ENCODE measurements around the gene MACROD2.

Gene MACROD2

DNA sequence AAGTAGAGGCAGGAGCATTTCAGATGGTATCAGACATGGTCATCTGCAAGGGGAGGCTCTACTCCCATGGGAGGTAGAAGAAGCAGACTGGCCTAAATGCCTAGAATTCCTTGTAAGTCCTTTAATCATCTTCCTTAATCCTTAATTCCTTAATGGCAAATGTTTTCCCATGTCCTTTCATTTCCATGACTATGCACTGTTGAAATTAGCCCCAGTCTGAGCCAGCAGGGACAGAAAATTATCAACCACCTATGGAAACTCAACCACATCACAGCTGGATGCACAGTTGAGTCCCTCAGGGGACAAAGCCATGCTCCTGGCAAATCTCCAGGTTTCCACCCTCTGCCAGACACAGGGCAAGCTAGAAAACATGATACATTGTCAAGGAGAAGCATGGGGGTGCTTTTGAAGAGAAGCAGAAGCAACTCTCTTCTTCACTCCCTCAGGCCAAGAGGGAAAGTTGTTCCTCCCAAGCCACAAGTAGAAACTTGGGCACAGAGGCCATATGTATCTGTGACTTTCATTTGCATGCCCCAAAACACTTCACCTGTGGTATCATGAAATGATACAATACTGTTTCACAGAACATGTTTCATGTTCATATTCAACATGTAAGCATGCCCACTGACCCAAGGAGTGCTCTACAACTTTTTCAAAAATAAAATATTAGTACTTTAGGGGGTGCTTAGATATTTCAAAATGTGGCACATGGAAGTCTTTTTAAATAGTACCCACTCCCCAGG is 1894.4 kb downstream of the MACROD2 start:
- in situ Hi-C loops (cut with HindIII; ENCODE audit: low sequenced_read_pairs): no loop called here

GRCh38 chr20:15890407-15890982 is 1895.2 kb downstream of the MACROD2 start:
- in situ Hi-C loops (cut with HindIII; ENCODE audit: low sequenced_read_pairs): no loop called here

DNA sequence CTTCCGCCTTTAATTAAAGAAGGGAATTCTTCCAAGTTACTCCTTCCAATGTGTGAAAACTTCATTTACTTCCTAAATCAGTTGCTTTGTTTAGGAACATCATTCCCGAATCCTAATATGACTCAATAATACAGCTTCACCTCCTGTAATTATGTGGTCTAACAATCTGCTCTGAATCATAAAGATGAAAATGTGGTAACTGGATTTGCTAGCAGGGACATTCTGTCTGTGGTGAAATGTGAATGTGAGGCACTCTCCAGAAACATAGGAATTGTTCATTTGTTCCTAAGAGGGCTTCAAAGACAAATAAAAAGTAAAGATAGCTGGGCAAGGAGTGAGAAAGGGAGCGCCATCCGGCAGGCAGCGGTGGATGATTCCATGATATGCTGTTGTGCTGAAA is 1899.8 kb downstream of the MACROD2 start:
- in situ Hi-C loops (cut with HindIII; ENCODE audit: low sequenced_read_pairs): no loop called here

DNA sequence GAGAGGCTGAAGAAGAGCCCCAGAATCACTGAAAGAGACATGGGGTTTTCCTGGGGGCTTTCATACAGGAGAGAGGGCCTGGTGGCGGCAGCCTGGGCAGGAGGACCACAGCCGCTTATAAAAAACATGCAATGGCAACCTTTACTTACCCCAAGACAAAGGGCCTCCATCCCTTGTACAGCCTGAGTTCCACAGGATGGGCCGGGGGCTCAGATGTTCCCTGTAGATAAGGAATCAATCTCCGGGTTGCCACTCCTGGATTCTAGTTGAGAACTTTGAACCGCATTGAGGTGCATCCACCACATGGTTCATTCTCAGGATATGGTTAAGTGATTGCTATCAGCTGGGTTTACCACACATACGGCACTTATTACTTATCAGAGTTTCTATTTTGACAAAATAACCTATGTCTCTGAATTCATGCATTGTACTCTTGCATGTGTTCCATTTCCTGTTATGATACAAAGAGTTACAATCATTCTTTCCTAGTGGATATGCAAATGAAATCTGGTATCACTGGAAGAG is 1900.3 kb downstream of the MACROD2 start:
- in situ Hi-C loops (cut with HindIII; ENCODE audit: low sequenced_read_pairs): no loop called here

- in situ Hi-C loops (cut with HindIII; ENCODE audit: low sequenced_read_pairs): no loop called here
These were observed 1904.7 kb downstream of the MACROD2 start for GRCh38 chr20:15899967-15900366.

DNA sequence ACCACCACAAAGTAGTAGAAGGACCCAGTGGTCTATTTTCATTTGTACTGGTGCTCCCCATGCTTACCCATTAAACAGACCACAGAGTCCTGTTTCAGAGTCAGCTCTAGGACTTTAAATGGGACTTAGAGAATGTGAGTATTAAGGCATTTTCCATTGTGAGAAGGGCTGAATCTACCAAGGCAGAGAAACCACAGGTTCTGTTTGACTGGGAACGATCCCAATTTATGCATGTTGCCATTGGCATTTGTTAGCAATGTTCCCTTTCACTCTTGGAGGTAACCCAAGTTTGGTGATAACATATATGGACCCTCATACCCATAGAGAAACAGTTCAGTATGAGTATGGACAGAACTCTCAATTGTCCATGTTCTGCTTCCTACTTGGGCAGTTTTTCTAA is 1905.1 kb downstream of the MACROD2 start:
- in situ Hi-C loops (cut with HindIII; ENCODE audit: low sequenced_read_pairs): no loop called here

- in situ Hi-C loops (cut with HindIII; ENCODE audit: low sequenced_read_pairs): no loop called here
These were observed 1907.2 kb downstream of the MACROD2 start for GRCh38 chr20:15902493-15902892.

DNA sequence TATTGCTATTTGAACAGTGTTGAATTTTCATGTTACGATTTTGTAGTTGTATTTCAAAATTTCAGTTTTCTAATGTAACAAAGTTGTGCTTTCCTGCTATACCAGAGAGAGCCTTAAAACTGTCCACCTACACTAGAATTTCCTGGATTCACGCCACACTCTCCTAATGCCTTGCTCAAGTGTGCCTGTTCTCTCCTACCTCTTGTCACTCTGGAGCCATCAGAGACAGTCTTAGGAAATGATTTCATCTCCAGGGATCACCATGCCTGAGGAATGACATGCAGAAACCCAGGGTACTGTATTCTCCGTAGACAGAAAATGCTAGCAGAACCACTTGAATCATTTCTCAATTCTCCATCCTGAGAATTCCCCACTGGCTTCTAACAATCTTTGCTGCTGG is 1910.3 kb downstream of the MACROD2 start:
- in situ Hi-C loops (cut with HindIII; ENCODE audit: low sequenced_read_pairs): no loop called here

- in situ Hi-C loops (cut with HindIII; ENCODE audit: low sequenced_read_pairs): no loop called here
These were observed 1914.7 kb downstream of the MACROD2 start for GRCh38 chr20:15909995-15910394.

GRCh38 chr20:15911581-15911980 is 1916.3 kb downstream of the MACROD2 start:
- in situ Hi-C loops (cut with HindIII; ENCODE audit: low sequenced_read_pairs): no loop called here

GRCh38 chr20:15913391-15914025 is 1918.2 kb downstream of the MACROD2 start:
- in situ Hi-C loops (cut with HindIII; ENCODE audit: low sequenced_read_pairs): no loop called here

- in situ Hi-C loops (cut with HindIII; ENCODE audit: low sequenced_read_pairs): no loop called here
These were observed 1921.3 kb downstream of the MACROD2 start for GRCh38 chr20:15916623-15917022.

DNA sequence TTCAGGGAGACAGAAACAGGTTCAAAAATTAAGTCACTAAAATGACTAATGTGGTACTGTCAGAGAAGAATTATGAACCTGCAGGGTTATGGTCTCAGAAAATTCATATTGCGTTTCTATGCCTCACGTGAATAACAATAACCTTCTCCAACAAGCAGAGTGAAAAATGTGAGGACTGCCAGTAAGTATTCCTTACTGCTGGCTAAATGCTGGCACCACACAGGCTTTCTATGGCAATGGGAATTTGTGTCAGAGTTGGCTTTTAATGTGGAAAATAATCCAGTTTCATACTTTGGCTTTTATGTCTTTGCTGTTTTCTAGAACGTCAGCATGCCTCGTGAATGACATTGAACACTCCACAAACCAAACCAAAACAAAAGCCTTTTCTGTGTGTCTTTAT is 1922.0 kb downstream of the MACROD2 start:
- in situ Hi-C loops (cut with HindIII; ENCODE audit: low sequenced_read_pairs): no loop called here

DNA sequence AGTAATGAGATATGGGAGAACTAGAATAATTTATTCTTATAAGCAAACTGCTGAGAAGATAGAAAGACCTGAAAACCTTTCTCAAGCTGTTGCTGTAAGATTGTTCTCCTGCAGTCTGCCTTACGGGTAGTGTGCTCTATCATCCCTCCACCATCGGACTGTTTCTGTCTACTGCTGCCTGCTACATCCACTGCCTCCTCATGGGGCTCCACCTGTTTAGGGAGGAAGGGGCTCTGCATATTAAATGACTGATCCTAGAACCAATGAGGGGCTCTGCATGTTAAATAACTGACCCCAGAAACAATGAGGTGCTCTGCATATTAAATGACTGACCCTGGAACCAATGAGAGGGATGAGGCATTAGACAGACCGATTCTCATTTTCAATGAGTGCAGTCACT is 1923.3 kb downstream of the MACROD2 start:
- in situ Hi-C loops (cut with HindIII; ENCODE audit: low sequenced_read_pairs): no loop called here

GRCh38 chr20:15919118-15919517 is 1923.8 kb downstream of the MACROD2 start:
- in situ Hi-C loops (cut with HindIII; ENCODE audit: low sequenced_read_pairs): no loop called here

- in situ Hi-C loops (cut with HindIII; ENCODE audit: low sequenced_read_pairs): no loop called here
These were observed 1926.6 kb downstream of the MACROD2 start for GRCh38 chr20:15921930-15922329.

GRCh38 chr20:15922556-15922955 is 1927.2 kb downstream of the MACROD2 start:
- in situ Hi-C loops (cut with HindIII; ENCODE audit: low sequenced_read_pairs): no loop called here

- in situ Hi-C loops (cut with HindIII; ENCODE audit: low sequenced_read_pairs): no loop called here
These were observed 1927.9 kb downstream of the MACROD2 start for GRCh38 chr20:15923030-15923776.

GRCh38 chr20:15924556-15924955 is 1929.2 kb downstream of the MACROD2 start:
- in situ Hi-C loops (cut with HindIII; ENCODE audit: low sequenced_read_pairs): no loop called here

- in situ Hi-C loops (cut with HindIII; ENCODE audit: low sequenced_read_pairs): no loop called here
These were observed 1930.1 kb downstream of the MACROD2 start for GRCh38 chr20:15925376-15925775.

- in situ Hi-C loops (cut with HindIII; ENCODE audit: low sequenced_read_pairs): no loop called here
These were observed 1932.8 kb downstream of the MACROD2 start for GRCh38 chr20:15927893-15928650.
